Common myeloid progenitor, CD34-positive (primary cell): ENCODE results near the gene IL1RL2.

Source experiments
- CTCF ChIA-PET: fragments of 350-600 bp; sonication (Branson Sonifier 250); formaldehyde crosslinking; loops from one replicate; lab custom pipeline; 2021; ENCODE audit warnings: antibody characterized with exemption; lab: Charles Lee
- POLR2A ChIA-PET: fragments of 350-600 bp; sonication (Branson Sonifier 250); formaldehyde crosslinking; loops from one replicate; lab custom pipeline; 2021; ENCODE audit warnings: antibody characterized with exemption; lab: Charles Lee
- DNase-seq, 3 donors: peaks; one replicate each; pipeline versions ENCODE4 v3.0.0 to v3.0.0-alpha.2; 2013
- H3K27ac ChIP-seq, 2 experiments: 1 replicate in 1 of 2; 2 replicates in 1 of 2; pipeline ENCODE4 v1.7.0; 2013; ENCODE audit warnings: inconsistent platforms in 2 of 2, low read length in 2 of 2, mild to moderate bottlenecking in 2 of 2, low read depth in 1 of 2, moderate library complexity in 1 of 2; ENCODE audit not compliant: severe bottlenecking in 2 of 2, insufficient read depth in 1 of 2, poor library complexity in 1 of 2
- H3K27me3 ChIP-seq, 5 experiments: replicated peaks in 2 of 5; 1 replicate in 3 of 5; 2 replicates in 2 of 5; pipeline versions ENCODE4 v1.6.1 to v1.7.0; 2013; ENCODE audit warnings: low read length in 4 of 5, mild to moderate bottlenecking in 2 of 5, moderate library complexity in 2 of 5, inconsistent platforms in 1 of 5; ENCODE audit not compliant: insufficient read depth in 5 of 5, control insufficient read depth in 4 of 5
- H3K36me3 ChIP-seq, 4 experiments: 1 replicate in 2 of 4; 2 replicates in 2 of 4; pipeline versions ENCODE4 v1.6.1 to v1.7.0; 2013; ENCODE audit warnings: low read length in 3 of 4, control low read depth in 1 of 4, mild to moderate bottlenecking in 1 of 4; ENCODE audit not compliant: control insufficient read depth in 4 of 4, insufficient read depth in 4 of 4
- H3K4me1 ChIP-seq, 4 experiments: 1 replicate in 3 of 4; 2 replicates in 1 of 4; pipeline versions ENCODE4 v1.6.1 to v1.7.1; 2013; ENCODE audit warnings: low read length in 3 of 4, mild to moderate bottlenecking in 3 of 4, control low read depth in 1 of 4, inconsistent platforms in 1 of 4, moderate library complexity in 1 of 4; ENCODE audit not compliant: control insufficient read depth in 4 of 4, insufficient read depth in 4 of 4; ENCODE audit errors: control extremely low read depth in 1 of 4
- H3K4me3 ChIP-seq, 7 experiments: 1 replicate in 4 of 7; 2 replicates in 3 of 7; pipeline versions ENCODE4 v1.5.1 to v1.7.0; 2013; ENCODE audit warnings: mild to moderate bottlenecking in 7 of 7, low read length in 6 of 7, moderate library complexity in 6 of 7, inconsistent platforms in 2 of 7, low read depth in 2 of 7, control low read depth in 1 of 7; ENCODE audit not compliant: insufficient read depth in 4 of 7, control insufficient read depth in 1 of 7; ENCODE audit errors: extremely low read depth in 1 of 7
- H3K9me3 ChIP-seq, 5 experiments: 1 replicate in 4 of 5; 2 replicates in 1 of 5; pipeline versions ENCODE4 v1.6.1 to v1.7.1; 2013; ENCODE audit warnings: low read length in 4 of 5, mild to moderate bottlenecking in 2 of 5, inconsistent platforms in 1 of 5, low read depth in 1 of 5, moderate library complexity in 1 of 5; ENCODE audit not compliant: control insufficient read depth in 4 of 5, insufficient read depth in 2 of 5; ENCODE audit errors: control extremely low read depth in 1 of 5
- WGBS: methylation state at CpG from one replicate; pipeline ENCODE4 v1.1.5; 2013; ENCODE audit not compliant: insufficient coverage; 5-methylcytosine and 5-hydroxymethylcytosine counted together

IL1RL2 gene

GRCh38 chr2:102176172-102176571 is 10.7 kb upstream of the IL1RL2 start:
- Histone ChIP-seq H3K27me3 (no peaks in the 10 kb centered on the region), H3K27ac (no peak overlapping the region), H3K4me3 (no peak overlapping the region), H3K36me3 (no peaks in the 10 kb centered on the region), H3K9me3 (no peaks in the 10 kb centered on the region), H3K4me1 (peaks cover 0 to 5% (median 1%) of the 10 kb centered on the region in 4 experiments)
- no peak for DNase-seq
- 94% methylated on average over 2 of the region's 3 CpGs for WGBS
- POLR2A ChIA-PET, result no interaction called here
- CTCF ChIA-PET, result no interaction called here

DNA sequence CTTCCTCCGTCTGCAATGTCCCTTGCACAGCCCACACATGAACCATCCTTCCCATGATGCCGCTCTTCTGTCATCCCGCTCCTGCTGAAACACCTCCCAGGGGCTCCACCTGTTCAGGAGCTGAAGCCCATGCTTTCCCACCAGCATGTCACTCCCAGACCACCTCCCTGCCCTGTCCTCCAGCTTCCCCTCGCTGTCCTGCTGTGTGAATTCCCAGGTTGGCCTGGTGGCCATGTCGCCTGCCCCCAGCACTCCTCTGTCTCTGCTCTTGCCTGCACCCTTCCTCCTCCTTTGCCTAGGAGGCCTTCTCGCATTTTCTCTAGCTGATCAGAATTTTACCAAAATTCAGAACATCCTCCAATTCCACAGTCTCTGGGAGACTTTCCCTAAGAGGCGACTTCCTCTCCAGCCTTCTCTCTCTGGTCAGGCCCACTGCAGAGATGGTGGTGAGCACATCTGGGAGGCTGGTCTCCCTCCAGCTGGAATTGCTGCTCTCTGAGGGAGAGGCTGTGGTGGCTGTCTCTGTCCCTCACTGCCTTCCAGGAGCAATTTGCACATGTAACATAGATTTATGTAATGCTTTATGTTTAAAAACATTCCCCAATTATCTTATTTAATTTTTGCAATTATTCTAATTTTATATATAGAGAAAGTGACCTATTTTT is 8.9 kb upstream of the IL1RL2 start:
- Histone ChIP-seq H3K36me3 (no peaks in the 10 kb centered on the region), H3K9me3 (no peaks in the 10 kb centered on the region), H3K27ac (no peak overlapping the region), H3K4me1 (peaks cover 0 to 1% (median 0%) of the 10 kb centered on the region in 4 experiments), H3K4me3 (no peak overlapping the region), H3K27me3 (no peaks in the 10 kb centered on the region)
- 89% methylated on average over 5 of the region's 7 CpGs for WGBS
- POLR2A ChIA-PET, result no interaction called here
- CTCF ChIA-PET, result interaction anchor here (1.1 to 1.5 kb wide), 2 partner anchors 12 to 158 kb away, joined by 3 to 5 read pairs; no protein-coding TSS in a partner anchor
- no peak for DNase-seq

GRCh38 chr2:102179061-102179460 is 7.8 kb upstream of the IL1RL2 start:
- Histone ChIP-seq H3K36me3 (no peaks in the 10 kb centered on the region), H3K27me3 (no peaks in the 10 kb centered on the region), H3K27ac (no peak overlapping the region), H3K9me3 (no peaks in the 10 kb centered on the region), H3K4me3 (no peak overlapping the region), H3K4me1 (no peaks in the 10 kb centered on the region)
- WGBS, result 100% methylated on average over 2 of the region's 3 CpGs
- POLR2A ChIA-PET, result no interaction called here
- CTCF ChIA-PET, result interaction anchor here (0.7 kb wide), 1 partner anchor 91 kb away, joined by 3 read pairs; no protein-coding TSS in a partner anchor
- DNase-seq, result no peak

DNA sequence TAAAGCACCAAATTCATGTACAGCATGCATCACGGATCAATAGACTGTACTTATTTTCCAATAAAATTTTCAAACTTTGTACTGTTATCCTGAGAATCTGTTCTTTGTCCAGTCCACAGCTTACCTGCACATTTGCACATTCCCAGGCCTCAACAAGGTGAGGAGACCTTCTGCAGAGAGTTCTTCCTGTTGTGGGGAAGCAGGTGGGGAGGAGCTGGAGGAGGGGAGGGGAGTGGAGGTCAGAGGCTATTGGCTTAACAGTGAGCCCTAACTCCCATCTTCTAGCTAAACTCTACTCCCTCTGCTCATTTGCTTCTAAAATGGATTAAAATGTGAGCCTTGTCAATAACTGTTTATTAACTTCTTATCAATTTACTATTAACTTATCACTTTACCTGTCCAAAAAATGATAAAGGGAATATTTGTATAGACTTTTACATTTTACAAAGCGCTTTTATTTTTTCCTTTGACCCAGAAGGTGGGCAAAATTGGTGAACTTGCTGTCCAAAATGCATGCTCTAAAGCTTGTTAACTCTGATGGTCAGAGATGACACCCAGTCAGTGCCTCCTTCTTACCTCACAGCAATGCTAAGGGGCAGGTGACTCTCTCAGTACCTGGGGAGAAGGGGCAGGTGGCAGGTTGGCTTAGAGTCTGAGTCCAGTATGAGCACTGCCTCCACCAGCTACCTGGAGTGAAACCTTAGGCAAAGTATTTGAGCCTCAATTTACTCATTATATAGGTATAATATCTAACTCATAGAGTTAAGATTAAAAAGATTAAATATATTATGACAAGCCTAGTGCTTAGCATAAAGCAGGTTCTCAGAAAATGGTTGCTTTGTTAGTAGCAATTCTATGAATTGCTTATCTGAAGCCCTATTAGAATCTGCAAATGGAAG is 6.8 kb upstream of the IL1RL2 start:
- no peak for DNase-seq
- POLR2A ChIA-PET, result no interaction called here
- Histone ChIP-seq H3K9me3 (no peaks in the 10 kb centered on the region), H3K4me1 (peaks cover 0 to 2% (median 0%) of the 10 kb centered on the region in 4 experiments), H3K36me3 (no peaks in the 10 kb centered on the region), H3K27ac (no peak overlapping the region), H3K27me3 (no peaks in the 10 kb centered on the region), H3K4me3 (no peak overlapping the region)
- CTCF ChIA-PET, result interaction anchor here (0.6 to 1.3 kb wide), 2 partner anchors 54 to 435 kb away, joined by 3 to 5 read pairs; no protein-coding TSS in a partner anchor
- WGBS, result no CpG with 5 or more reads among the region's 2 CpGs

GRCh38 chr2:102180687-102180999 is 6.2 kb upstream of the IL1RL2 start:
- no peak overlapping the region for H3K27ac ChIP-seq
- ChIA-PET CTCF (interaction anchor here (1.3 kb wide), 1 partner anchor 53 kb away, joined by 3 read pairs; no protein-coding TSS in a partner anchor), POLR2A (no interaction called here)
- no peaks in the 10 kb centered on the region for H3K36me3 ChIP-seq
- H3K4me1 ChIP-seq, result peaks cover 0 to 2% (median 0%) of the 10 kb centered on the region in 4 experiments
- no peaks in the 10 kb centered on the region for H3K9me3 ChIP-seq
- DNase-seq, result no peak
- WGBS, result no CpG with 5 or more reads among the region's 1 CpG
- no peaks in the 10 kb centered on the region for H3K27me3 ChIP-seq
- H3K4me3 ChIP-seq, result no peak overlapping the region

GRCh38 chr2:102181376-102181775 is 5.4 kb upstream of the IL1RL2 start:
- no peaks in the 10 kb centered on the region for H3K36me3 ChIP-seq
- no peaks in the 10 kb centered on the region for H3K9me3 ChIP-seq
- CTCF ChIA-PET, result interaction anchor here (1.2 to 1.3 kb wide), 2 partner anchors 53 to 59 kb away, joined by 3 to 5 read pairs; no protein-coding TSS in a partner anchor
- H3K27me3 ChIP-seq, result no peaks in the 10 kb centered on the region
- WGBS, result 100% methylated on average over 1 of the region's 5 CpGs
- no peak overlapping the region for H3K4me3 ChIP-seq
- H3K4me1 ChIP-seq, result peaks cover 0 to 2% (median 0%) of the 10 kb centered on the region in 4 experiments
- POLR2A ChIA-PET, result no interaction called here
- DNase-seq, result no peak
- H3K27ac ChIP-seq, result no peak overlapping the region
